HUES6 (cell line): Measurements from ENCODE around the gene FAR1.
A peak's percentile ranks its signal among the peaks of the same experiment; 100 is the strongest.

ENCODE experiments used
- H3K27ac ChIP-seq: 2 replicates; pipeline ENCODE4 v1.7.0; 2013; ENCODE audit warnings: low read depth, mild to moderate bottlenecking, low read length, inconsistent platforms
- H3K27me3 ChIP-seq: 2 replicates; pipeline ENCODE4 v1.6.1; 2013; ENCODE audit warnings: low read length; ENCODE audit not compliant: control insufficient read depth, insufficient read depth
- H3K36me3 ChIP-seq: 2 replicates; pipeline ENCODE4 v1.6.1; 2013; ENCODE audit warnings: low read length; ENCODE audit not compliant: control insufficient read depth, insufficient read depth
- H3K4me1 ChIP-seq: 2 replicates; pipeline ENCODE4 v1.6.1; 2013; ENCODE audit warnings: low read length; ENCODE audit not compliant: control insufficient read depth, insufficient read depth
- H3K4me3 ChIP-seq: 2 replicates; pipeline ENCODE4 v1.5.1; 2013; ENCODE audit warnings: low read depth, low read length
- H3K9ac ChIP-seq: one replicate; pipeline ENCODE4 v1.6.1; 2013; ENCODE audit warnings: mild to moderate bottlenecking, low read length
- H3K9me3 ChIP-seq: 2 replicates; pipeline ENCODE4 v1.6.1; 2013; ENCODE audit warnings: low read depth, low read length; ENCODE audit not compliant: control insufficient read depth, insufficient read depth

FAR1 gene

DNA sequence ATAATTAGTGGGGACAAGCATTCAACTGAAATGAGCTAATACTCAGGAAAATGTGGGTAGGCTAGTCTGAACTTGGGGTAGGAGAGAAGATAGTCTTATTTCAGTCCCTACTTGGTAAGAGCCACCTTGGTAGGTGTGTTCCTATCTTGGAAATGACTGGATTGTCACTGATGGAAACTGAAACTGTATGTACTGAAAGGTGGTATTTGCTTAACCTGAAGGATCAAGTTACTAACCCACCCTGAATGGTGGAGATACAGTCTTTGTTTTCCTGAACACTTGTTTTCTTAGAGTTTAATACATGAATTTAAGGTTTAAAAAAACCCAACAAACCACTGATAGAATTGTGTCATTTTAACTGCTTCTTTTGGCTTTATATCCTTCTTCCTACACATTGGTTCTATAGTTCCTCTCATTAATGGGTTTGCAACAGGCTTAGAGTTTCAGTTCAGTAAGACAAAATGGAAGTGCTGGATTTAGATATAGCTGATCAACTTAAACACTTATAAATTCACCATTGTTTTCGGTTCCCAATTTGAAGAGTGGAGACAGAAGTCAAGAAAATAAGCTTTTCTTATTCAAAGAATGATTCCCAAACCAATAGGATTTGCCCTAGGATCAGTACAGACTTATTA is 4.2 kb downstream of the FAR1 start:
- Histone ChIP-seq H3K36me3 (no peaks in the 10 kb centered on the region), H3K9me3 (no peaks in the 10 kb centered on the region; the same call in 1 of the 2 replicates), H3K4me1 (peaks cover 20% of the 10 kb centered on the region), H3K27me3 (no peaks in the 10 kb centered on the region), H3K9ac (no peak overlapping the region), H3K4me3 (no peak overlapping the region), H3K27ac (0 out of 2 replicates have a peak overlapping the region, but pooled peaks have one; percentile 26)

GRCh38 chr11:13674799-13675509 is 6.5 kb downstream of the FAR1 start:
- H3K9me3 ChIP-seq: no peaks in the 10 kb centered on the region; the same call in 1 of the 2 replicates
- H3K27me3 ChIP-seq: no peaks in the 10 kb centered on the region
- H3K9ac ChIP-seq: no peak overlapping the region
- H3K27ac ChIP-seq: no peak overlapping the region
- H3K4me3 ChIP-seq: no peak overlapping the region
- peaks cover 38% of the 10 kb centered on the region for H3K4me1 ChIP-seq
- no peaks in the 10 kb centered on the region for H3K36me3 ChIP-seq

- Histone ChIP-seq H3K4me3 (no peak overlapping the region), H3K9ac (no peak overlapping the region), H3K9me3 (no peaks in the 10 kb centered on the region; the same call in 1 of the 2 replicates), H3K27ac (no peak overlapping the region), H3K36me3 (peaks cover 4% of the 10 kb centered on the region; the same call in 1 of the 2 replicates), H3K27me3 (no peaks in the 10 kb centered on the region), H3K4me1 (peaks cover 50% of the 10 kb centered on the region)
Measured at GRCh38 chr11:13676576-13676975, 8.1 kb downstream of the FAR1 start.

DNA sequence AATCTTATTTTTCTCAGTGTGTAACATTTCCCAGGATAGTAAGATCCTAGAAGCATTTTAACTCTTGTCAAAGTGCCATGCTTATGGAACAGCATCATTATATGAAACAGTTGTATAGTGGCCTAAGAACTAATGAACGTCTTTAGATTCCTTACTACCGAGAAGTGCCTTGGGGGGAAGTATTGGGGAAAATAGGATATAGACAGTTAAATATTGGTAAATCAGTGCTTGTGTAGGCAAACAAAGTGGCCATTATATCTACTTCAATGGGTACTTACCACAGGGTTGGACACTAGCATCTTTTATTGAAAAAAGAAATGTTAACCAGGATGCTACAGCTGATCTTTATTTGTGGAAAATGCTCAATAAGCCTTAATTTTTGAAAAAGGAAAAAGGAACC is 11.3 kb downstream of the FAR1 start:
- Histone ChIP-seq H3K4me1 (peaks cover 43% of the 10 kb centered on the region), H3K27me3 (no peaks in the 10 kb centered on the region), H3K9ac (no peak overlapping the region), H3K36me3 (peaks cover 4% of the 10 kb centered on the region; the same call in 1 of the 2 replicates), H3K9me3 (no peaks in the 10 kb centered on the region), H3K4me3 (no peak overlapping the region), H3K27ac (no peak overlapping the region)

DNA sequence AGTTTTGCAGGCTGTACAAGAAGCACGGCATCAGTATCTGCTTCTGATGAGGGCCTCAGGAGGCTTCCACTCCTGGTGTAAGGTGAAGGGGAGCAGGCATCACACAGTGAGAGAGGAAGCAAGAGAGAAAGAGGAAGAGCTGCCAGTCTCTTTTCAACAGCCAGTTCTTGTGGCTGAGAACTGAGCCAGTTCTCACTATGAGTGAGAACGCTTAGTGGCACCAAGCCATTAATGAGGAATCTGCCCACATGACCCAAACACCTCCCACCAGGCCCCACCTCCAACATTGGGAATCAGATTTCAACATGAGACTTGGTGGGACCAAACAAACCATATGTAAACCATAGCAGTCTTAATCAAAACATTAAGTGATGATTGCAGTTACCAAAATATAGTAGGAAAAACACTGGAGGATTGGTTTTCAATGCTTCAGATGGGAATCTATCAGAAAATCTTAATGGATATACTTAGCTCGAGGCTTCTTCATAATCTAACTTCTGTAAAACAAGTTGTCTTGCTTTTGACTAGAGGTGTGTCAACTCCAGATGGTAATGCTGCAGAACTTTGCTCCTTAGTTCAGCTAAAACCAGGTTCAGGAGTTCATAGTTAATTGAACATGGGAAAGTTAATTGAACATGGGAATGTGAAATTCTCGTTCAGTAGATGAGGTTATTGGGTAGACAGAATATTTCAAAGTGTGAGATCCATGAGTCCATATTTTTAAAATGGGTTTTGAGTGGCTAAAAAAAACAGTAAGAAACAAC is 12.2 kb downstream of the FAR1 start:
- Histone ChIP-seq H3K4me1 (peaks cover 49% of the 10 kb centered on the region), H3K27ac (no peak overlapping the region; the same call in 1 of the 2 replicates), H3K9ac (no peak overlapping the region), H3K27me3 (no peaks in the 10 kb centered on the region), H3K9me3 (no peaks in the 10 kb centered on the region), H3K36me3 (peaks cover 4% of the 10 kb centered on the region; the same call in 1 of the 2 replicates), H3K4me3 (no peak overlapping the region)

GRCh38 chr11:13681446-13681845 is 13.0 kb downstream of the FAR1 start:
- H3K4me1 ChIP-seq: peaks cover 53% of the 10 kb centered on the region

DNA sequence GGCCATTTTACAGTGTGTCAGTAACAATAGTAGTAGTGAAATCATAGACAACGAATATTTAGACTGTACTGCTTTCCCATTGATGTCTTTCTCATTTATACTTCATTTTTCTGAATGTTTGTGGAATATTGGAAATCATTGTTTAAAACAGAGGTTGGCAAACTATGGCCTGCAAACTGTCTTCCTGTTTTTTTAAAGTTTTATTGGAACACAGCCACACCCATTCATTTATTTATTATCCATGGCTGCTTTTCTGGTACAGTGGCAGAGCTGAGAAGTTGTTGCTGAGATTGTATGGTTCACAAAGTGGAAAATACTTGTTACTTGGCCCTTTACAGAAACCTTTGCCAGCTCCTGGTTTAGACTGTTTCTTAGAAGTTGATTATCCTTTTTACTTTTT is 13.7 kb downstream of the FAR1 start:
- peaks cover 55% of the 10 kb centered on the region for H3K4me1 ChIP-seq
- no peak overlapping the region for H3K27ac ChIP-seq
- H3K9ac ChIP-seq: no peak overlapping the region
- H3K27me3 ChIP-seq: no peaks in the 10 kb centered on the region
- peaks cover 4% of the 10 kb centered on the region; the same call in 1 of the 2 replicates for H3K36me3 ChIP-seq
- no peak overlapping the region for H3K4me3 ChIP-seq
- no peaks in the 10 kb centered on the region for H3K9me3 ChIP-seq

More at GRCh38 chr11:13681446-13681845, 13.0 kb downstream of the FAR1 start:
- no peaks in the 10 kb centered on the region for H3K9me3 ChIP-seq
- H3K4me3 ChIP-seq: no peak overlapping the region
- peaks cover 4% of the 10 kb centered on the region; the same call in 1 of the 2 replicates for H3K36me3 ChIP-seq
- no peak overlapping the region for H3K9ac ChIP-seq
- no peaks in the 10 kb centered on the region for H3K27me3 ChIP-seq
- H3K27ac ChIP-seq: no peak overlapping the region

DNA sequence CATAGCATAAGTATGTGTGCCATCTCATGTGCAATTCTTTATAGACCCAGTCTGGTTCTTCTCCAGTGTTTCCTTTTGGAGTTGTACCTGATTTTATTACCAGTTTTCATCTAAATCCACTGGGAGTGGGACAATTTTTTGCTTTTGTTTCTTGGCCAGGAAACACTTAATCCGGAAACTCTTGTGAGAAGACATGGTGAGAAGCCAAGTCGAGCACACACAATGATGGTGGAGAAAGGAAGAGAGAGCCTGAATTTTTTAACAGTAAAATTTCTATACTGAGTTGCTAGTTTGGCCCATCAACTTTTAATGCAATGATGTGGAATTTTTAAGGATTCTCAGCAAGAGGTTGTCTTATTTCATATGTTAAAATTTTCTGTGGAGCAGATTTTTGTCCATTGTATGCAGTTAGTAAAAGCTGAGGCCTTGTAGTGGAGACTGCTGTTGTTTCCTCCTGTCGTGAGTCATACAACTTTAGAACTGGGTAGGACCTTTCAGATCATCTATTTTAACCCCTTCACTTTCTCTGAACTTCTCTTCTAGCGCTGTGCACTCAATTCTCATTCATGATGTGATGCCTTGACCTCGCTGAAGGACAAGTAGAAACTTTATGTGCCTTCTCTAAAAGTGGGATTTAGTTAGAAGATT is 17.1 kb downstream of the FAR1 start:
- peaks cover under 1% of the 10 kb centered on the region; the same call in 1 of the 2 replicates for H3K36me3 ChIP-seq
- H3K4me1 ChIP-seq: peaks cover 22% of the 10 kb centered on the region; the same call in 1 of the 2 replicates
- H3K9ac ChIP-seq: no peak overlapping the region
- no peak overlapping the region for H3K4me3 ChIP-seq
- H3K9me3 ChIP-seq: no peaks in the 10 kb centered on the region
- no peaks in the 10 kb centered on the region for H3K27me3 ChIP-seq
- no peak overlapping the region for H3K27ac ChIP-seq

DNA sequence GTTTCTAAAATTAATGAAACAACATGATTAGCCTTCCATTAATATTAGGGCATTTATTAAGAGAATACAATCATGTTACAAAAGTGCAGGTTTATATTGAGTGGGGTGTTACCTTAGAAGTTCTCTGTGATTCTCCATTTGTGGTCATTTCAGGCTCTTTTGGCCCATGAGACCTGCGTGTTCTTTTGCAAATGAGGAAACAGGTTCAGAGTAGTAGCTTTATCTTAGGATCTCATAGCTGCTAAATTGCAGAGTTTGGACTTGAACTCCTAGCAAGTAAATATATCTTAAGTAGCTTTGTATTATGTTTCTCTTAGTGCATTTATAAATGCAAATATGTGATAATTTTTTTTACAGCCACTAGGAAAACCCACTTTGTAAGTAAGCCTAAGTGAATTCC is 18.3 kb downstream of the FAR1 start:
- H3K27ac ChIP-seq: no peak overlapping the region
- H3K4me3 ChIP-seq: no peak overlapping the region
- H3K27me3 ChIP-seq: no peaks in the 10 kb centered on the region
- no peak overlapping the region for H3K9ac ChIP-seq
- peaks cover 13% of the 10 kb centered on the region; the same call in 1 of the 2 replicates for H3K4me1 ChIP-seq
- H3K36me3 ChIP-seq: no peaks in the 10 kb centered on the region
- H3K9me3 ChIP-seq: no peaks in the 10 kb centered on the region

DNA sequence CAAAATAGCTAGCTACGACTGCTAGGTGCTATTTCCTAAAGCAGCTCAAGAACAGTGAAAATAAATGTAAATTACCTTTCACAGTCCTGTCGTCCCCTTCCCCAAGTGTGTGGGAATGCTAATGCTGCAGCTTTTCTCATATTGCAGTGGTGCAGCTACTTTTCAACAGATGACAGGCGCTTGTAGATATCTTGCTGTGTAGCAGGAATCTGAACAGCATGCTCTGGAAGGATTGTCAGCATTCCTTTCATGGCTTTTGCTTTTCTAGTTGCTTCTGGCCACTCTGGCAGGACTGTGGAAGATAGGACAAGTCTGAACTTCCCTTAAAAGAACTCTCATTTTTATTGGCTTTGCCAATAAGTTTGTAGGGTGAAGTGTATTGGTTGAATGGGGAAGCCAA is 18.8 kb downstream of the FAR1 start:
- Histone ChIP-seq H3K36me3 (no peaks in the 10 kb centered on the region), H3K4me3 (no peak overlapping the region), H3K27me3 (no peaks in the 10 kb centered on the region), H3K27ac (no peak overlapping the region), H3K9ac (no peak overlapping the region), H3K9me3 (no peaks in the 10 kb centered on the region), H3K4me1 (peaks cover 13% of the 10 kb centered on the region; the same call in 1 of the 2 replicates)
